ENCODE results near the gene MRM3. TPM values are rescaled to one million over a fixed set of nuclear protein-coding genes. Genes with fewer than 3 reads are reported as not detected.

Gene MRM3
- total and polyA plus RNA-seq, 2 donors (not counting 3 experiments of a cell fraction or from before 2014, with no cell fraction given): 17.1 to 19.2 TPM

- no peak for FAIRE-seq
- H3K79me2 ChIP-seq (ENCODE audit: control insufficient read depth, insufficient read depth, low read length): no peaks in the 10 kb centered on the region
- BruUV-seq (replicated peaks): no TSS peak
- H3K27me3 ChIP-seq (ENCODE audit: control insufficient read depth in 2 of 2, insufficient read depth in 2 of 2, low read length in 2 of 2): no peaks in the 10 kb centered on the region
- no peaks in the 10 kb centered on the region for H3K4me1 ChIP-seq (ENCODE audit: control insufficient read depth, extremely low read depth, insufficient read depth, low read length)
- intact Hi-C loops (cut with micrococcal nuclease): no loop called here
- H2AFZ ChIP-seq (ENCODE audit: low read depth, low read length): no peak overlapping the region
- no peak overlapping the region for H3K9ac ChIP-seq (replicated peaks; ENCODE audit: extremely low read depth, insufficient read depth, low read length)
- H3K9me3 ChIP-seq (replicated peaks; ENCODE audit: control insufficient read depth, insufficient read depth, low read length): no peaks in the 10 kb centered on the region
- TF ChIP-seq EZH2 (IDR thresholded peaks at IDR 0.05; ENCODE audit: borderline replicate concordance, low read depth, low read length, severe bottlenecking) (no peak), CTCF (IDR thresholded peaks at IDR 0.05; ENCODE audit: extremely low read depth in 1 of 2, insufficient read depth in 1 of 2, low read depth in 1 of 2, low read length in 2 of 2) (no peak), POLR2AphosphoS5 (IDR thresholded peaks at IDR 0.05; ENCODE audit: insufficient read depth, low read depth, low read length) (no peak), POLR2A (IDR thresholded peaks at IDR 0.05; ENCODE audit: low read depth, low read length) (no peak), MYC (IDR thresholded peaks at IDR 0.05; ENCODE audit: low read depth, low read length) (no peak), JUN (IDR thresholded peaks at IDR 0.05; ENCODE audit: borderline replicate concordance, insufficient read depth, insufficient read length, low read depth) (no peak), GATA2 (IDR thresholded peaks at IDR 0.05; ENCODE audit: insufficient read depth, insufficient read length, low read depth, low read length) (no peak), MAX (IDR thresholded peaks at IDR 0.05; ENCODE audit: insufficient read depth, insufficient read length) (no peak)
- DNase-seq (ENCODE audit: low read depth, low spot score): no peak
- H3K27ac ChIP-seq (ENCODE audit: insufficient read depth, low read depth, low read length): no peak overlapping the region
- no peak overlapping the region for H3K4me2 ChIP-seq (ENCODE audit: insufficient read depth, low read length)
- dilution Hi-C loops (cut with MboI; ENCODE audit: extremely low pct_ligation_motif_present, low sequenced_read_pairs): no loop called here
- ChIA-PET CTCF (interaction anchor here (1.1 kb wide), 1 partner anchor 43 kb away, joined by 3 read pairs; no protein-coding TSS in a partner anchor), POLR2A (no interaction called here)
- no peaks in the 10 kb centered on the region for H4K20me1 ChIP-seq (replicated peaks; ENCODE audit: control insufficient read depth, extremely low read depth, insufficient read depth, low read length)
- H3K9me1 ChIP-seq (replicated peaks; ENCODE audit: control insufficient read depth, extremely low read depth, insufficient read depth, low read length): no peaks in the 10 kb centered on the region
- H3K36me3 ChIP-seq (ENCODE audit: control insufficient read depth in 2 of 2, extremely low read depth in 1 of 2, insufficient read depth in 2 of 2, low read length in 2 of 2): no peaks in the 10 kb centered on the region
- H3K4me3 ChIP-seq (replicated peaks in 1 of 3; ENCODE audit: insufficient read depth in 1 of 3, low read depth in 1 of 3, low read length in 3 of 3): no peak overlapping the region
Observed at GRCh38 chr17:836151-836550, 54.0 kb downstream of the MRM3 start.
